Left ventricle myocardium inferior (tissue), 1 donor: ENCODE measurements around the gene ASTN1. TPM values are rescaled to one million over a fixed set of nuclear protein-coding genes. Genes with fewer than 3 reads are reported as not detected.

Source experiments
- DNase-seq: peaks from one replicate; pipeline ENCODE4 v3.0.0-alpha.2; 2020
- H3K27ac ChIP-seq: fragments of 200-600 bp; replicated peaks from 2 replicates; pipeline ENCODE4 v1.8.0; 2021
- H3K27me3 ChIP-seq: fragments of 200-600 bp; 2 replicates; pipeline ENCODE4 v1.8.0; 2021; ENCODE audit warnings: low read depth
- H3K36me3 ChIP-seq: fragments of 200-600 bp; 2 replicates; pipeline ENCODE4 v1.8.0; 2021
- H3K4me1 ChIP-seq: fragments of 200-600 bp; 2 replicates; pipeline ENCODE4 v1.8.0; 2021
- H3K4me3 ChIP-seq: fragments of 200-600 bp; 2 replicates; pipeline ENCODE4 v1.8.0; 2021; ENCODE audit warnings: mild to moderate bottlenecking, moderate library complexity
- H3K9me3 ChIP-seq: fragments of 200-600 bp; replicated peaks from 2 replicates; pipeline ENCODE4 v1.8.0; 2021
- intact Hi-C: fragments of 100-400 bp; cut with micrococcal nuclease; formaldehyde crosslinking; loops from one replicate; pipeline ENCODE4 v1.11.0; 2022
- total RNA-seq: library from RNA; stranded (reverse); fragmentation: NEBNext Ultra II Directional; extraction: Animal tissue kit (Norgen Biotek cat#: 25700); gene quantifications from one replicate; pipeline ENCODE4 v1.2.1, GENCODE V29; 2021
- TF ChIP-seq, protein P1 (sequence below): fragments of 200-600 bp; IDR thresholded peaks from 2 replicates; pipeline ENCODE4 v1.8.0; 2021; ENCODE audit warnings: antibody characterized with exemption, mild to moderate bottlenecking, borderline replicate concordance
- donor health status: DM: no; HTN: yes; CAD: no; lungs with severe emphysema.

The ASTN1 gene
- total RNA-seq, 1 donor from 2014 or later: 0.33 TPM

DNA sequence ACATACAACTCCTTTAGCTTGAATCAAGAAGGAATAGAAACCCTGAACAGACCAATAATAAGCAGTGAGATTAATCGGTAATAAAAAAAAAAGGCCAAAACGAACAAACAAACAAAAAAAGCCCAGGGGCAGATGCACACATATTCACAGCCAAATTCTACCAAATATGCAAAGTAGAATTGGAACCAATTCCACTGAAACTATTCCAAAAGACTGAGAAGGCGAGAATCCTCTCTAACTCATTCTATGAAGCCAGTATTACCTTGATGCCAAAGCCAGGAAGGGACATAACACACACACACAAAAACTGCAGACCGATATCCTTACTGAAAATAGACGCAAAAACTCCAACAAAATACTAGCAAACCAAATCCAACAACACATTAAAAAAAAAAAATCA, 161.6 kb downstream of the ASTN1 start:
- H3K4me3 ChIP-seq: no peak overlapping the region
- intact Hi-C loops: no loop called here
- TF ChIP-seq, protein P1, sequence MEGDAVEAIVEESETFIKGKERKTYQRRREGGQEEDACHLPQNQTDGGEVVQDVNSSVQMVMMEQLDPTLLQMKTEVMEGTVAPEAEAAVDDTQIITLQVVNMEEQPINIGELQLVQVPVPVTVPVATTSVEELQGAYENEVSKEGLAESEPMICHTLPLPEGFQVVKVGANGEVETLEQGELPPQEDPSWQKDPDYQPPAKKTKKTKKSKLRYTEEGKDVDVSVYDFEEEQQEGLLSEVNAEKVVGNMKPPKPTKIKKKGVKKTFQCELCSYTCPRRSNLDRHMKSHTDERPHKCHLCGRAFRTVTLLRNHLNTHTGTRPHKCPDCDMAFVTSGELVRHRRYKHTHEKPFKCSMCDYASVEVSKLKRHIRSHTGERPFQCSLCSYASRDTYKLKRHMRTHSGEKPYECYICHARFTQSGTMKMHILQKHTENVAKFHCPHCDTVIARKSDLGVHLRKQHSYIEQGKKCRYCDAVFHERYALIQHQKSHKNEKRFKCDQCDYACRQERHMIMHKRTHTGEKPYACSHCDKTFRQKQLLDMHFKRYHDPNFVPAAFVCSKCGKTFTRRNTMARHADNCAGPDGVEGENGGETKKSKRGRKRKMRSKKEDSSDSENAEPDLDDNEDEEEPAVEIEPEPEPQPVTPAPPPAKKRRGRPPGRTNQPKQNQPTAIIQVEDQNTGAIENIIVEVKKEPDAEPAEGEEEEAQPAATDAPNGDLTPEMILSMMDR: no peak
- no peaks in the 10 kb centered on the region for H3K9me3 ChIP-seq
- DNase-seq: no peak
- H3K27me3 ChIP-seq: peaks cover 14% of the 10 kb centered on the region
- H3K36me3 ChIP-seq: no peaks in the 10 kb centered on the region
- no peaks in the 10 kb centered on the region for H3K4me1 ChIP-seq
- no peak overlapping the region for H3K27ac ChIP-seq

DNA sequence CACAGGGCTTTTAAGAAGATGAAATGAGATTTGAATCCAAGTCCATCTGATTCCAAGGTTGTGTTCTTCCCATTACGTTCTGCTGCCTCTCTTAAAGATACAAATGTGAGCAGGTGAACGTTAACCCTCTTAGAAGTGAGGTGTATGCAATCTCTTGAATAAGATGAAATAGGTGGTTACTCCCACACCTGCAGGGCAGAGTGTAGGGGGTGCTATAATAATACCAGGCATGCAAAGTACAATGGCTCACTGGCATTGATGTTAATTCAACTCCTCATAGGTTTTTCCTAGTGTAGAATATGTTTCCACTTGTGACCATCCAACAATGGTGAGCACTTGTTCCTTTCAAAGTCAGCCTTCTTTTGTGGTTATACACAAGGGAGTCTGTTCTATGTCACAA, 163.0 kb downstream of the ASTN1 start:
- Histone ChIP-seq H3K36me3 (no peaks in the 10 kb centered on the region), H3K4me1 (no peaks in the 10 kb centered on the region), H3K27ac (no peak overlapping the region), H3K27me3 (peaks cover 20% of the 10 kb centered on the region), H3K4me3 (no peak overlapping the region), H3K9me3 (no peaks in the 10 kb centered on the region)
- TF ChIP-seq, protein P1: no peak
- no peak for DNase-seq
- intact Hi-C loops: no loop called here

DNA sequence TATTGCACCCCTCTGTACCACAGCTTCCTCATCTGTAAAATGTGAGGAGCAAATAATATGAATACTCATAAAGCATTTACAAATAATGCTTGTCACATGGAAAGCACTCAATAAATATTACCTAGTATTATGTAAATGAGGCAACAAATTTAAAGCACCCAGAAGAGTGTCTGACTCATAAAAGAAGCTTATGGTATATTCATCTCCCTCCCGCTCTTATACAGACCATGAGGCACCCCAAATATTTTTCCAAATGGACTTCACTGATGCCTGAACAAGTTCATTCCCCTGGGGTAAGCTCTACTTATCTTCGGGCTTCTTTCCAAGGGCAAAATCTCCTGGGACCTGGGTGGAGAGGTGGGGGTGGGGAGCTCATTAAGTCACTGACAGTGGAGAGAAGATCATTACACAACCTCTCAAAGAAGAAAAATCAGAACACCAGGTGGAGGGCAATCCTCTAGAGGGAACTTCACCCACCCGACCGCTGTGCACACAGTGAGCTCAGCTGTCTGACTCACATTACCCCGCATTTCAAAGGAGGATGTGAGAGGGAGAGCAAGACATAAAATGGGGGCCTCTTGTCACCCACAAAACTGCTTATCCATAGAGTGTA, 166.2 kb downstream of the ASTN1 start:
- TF ChIP-seq, protein P1: no peak
- Histone ChIP-seq H3K27me3 (peaks cover 22% of the 10 kb centered on the region), H3K4me3 (no peak overlapping the region), H3K27ac (no peak overlapping the region), H3K36me3 (no peaks in the 10 kb centered on the region), H3K9me3 (no peaks in the 10 kb centered on the region), H3K4me1 (no peaks in the 10 kb centered on the region)
- intact Hi-C loops: no loop called here
- DNase-seq: no peak

DNA sequence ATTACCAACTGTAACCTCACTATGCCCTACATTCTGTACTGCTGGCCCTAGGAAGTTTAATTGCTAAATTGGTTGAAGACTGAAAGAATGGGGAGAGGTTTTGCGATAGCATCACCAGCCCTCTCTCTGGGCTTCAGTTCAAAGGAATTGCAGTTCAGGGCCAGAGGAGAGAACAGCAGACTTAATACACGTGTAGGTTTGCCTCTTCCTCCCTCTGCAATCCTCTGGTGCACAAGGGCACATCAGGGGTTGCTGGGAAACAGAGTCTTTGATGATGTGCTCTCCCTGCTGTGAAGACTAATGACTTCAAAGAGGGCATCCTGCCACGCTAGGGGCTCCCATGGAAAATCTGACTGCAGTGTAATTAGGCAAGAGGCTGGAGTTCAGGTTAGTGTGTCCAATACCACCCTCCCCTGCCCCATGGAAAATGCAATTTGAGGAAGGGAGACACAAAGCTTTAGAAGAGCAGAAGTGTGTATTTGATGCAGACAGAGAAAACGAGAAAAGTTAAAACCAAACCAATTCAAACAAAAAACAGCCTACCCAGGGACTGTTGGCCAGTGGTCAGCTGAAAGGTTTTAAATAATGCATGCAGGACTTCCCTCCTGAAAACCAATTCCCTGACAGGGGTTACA, 167.9 kb downstream of the ASTN1 start:
- Histone ChIP-seq H3K27me3 (peaks cover 20% of the 10 kb centered on the region), H3K27ac (no peak overlapping the region)
- intact Hi-C loops: no loop called here

DNA sequence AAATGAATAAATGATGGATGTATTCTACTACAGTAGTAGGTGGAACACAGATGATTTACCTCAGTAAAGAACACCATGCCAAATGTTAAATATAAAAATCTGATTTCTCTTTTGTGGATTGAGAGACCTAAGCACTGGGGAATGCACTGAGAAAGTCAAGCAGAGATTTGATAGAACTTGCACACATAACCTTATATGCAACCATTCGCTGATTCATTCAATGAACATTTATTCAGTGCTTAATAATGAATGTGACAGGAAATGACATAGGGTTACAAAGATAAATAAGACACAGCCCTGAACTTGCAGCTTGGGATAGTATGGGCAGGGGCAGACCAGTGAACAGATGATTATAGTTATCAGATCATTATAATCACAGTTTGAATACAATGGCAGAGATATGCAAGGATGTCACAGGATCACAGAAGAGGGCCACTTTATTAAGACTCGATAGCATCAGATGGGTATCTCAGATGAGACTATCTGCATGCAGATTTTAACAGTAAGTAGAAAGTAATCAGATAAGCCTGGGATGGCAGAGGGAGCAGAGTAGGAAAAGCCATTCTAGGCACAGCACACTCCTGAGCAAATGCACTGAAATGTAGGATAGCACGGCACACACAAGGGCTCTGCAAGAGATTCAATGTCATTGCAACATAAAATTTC, 169.4 kb downstream of the ASTN1 start:
- no peak for DNase-seq
- no peaks in the 10 kb centered on the region for H3K36me3 ChIP-seq
- H3K27ac ChIP-seq: no peak overlapping the region
- intact Hi-C loops: no loop called here
- no peak overlapping the region for H3K4me3 ChIP-seq
- H3K27me3 ChIP-seq: peaks cover 20% of the 10 kb centered on the region
- TF ChIP-seq, protein P1: no peak
- no peaks in the 10 kb centered on the region for H3K4me1 ChIP-seq
- H3K9me3 ChIP-seq: no peaks in the 10 kb centered on the region

More for the DNA sequence above, 167.9 kb downstream of the ASTN1 start:
- Histone ChIP-seq H3K4me1 (no peaks in the 10 kb centered on the region), H3K36me3 (no peaks in the 10 kb centered on the region), H3K4me3 (no peak overlapping the region), H3K9me3 (no peaks in the 10 kb centered on the region)
- DNase-seq: no peak
- TF ChIP-seq, protein P1: no peak
